K562 (cell line): ENCODE results near the gene MADCAM1. TPM values are rescaled to one million over a fixed set of nuclear protein-coding genes. Genes with fewer than 3 reads are reported as not detected.

Source experiments
- ATF7 ChIP-seq: fragments of 450-650 bp; IDR thresholded peaks from 2 replicates; pipeline ENCODE4 v1.7.1; 2014; ENCODE audit warnings: mild to moderate bottlenecking, moderate library complexity
- CCNT2 ChIP-seq: IDR thresholded peaks from 2 replicates; pipeline ENCODE4 v1.6.1; 2011; ENCODE audit warnings: borderline replicate concordance, low read depth, mild to moderate bottlenecking, moderate library complexity, mixed read lengths, low read length; ENCODE audit not compliant: insufficient read length; ENCODE audit errors: extremely low read depth
- CTCFL ChIP-seq: IDR thresholded peaks from 2 replicates; pipeline ENCODE4 v1.6.1; 2011; ENCODE audit warnings: borderline replicate concordance, low read depth, mild to moderate bottlenecking, moderate library complexity, low read length; ENCODE audit not compliant: insufficient read depth, poor library complexity, severe bottlenecking
- GABPB2 ChIP-seq: fragments of 250-450 bp; sonication (Bioruptor Pico); conservative IDR thresholded peaks from 2 replicates; pipeline ENCODE4 v1.5.1; 2021; ENCODE audit warnings: mild to moderate bottlenecking
- IFI16 ChIP-seq: fragments of 250-450 bp; sonication (Bioruptor Pico); IDR thresholded peaks from 2 replicates; pipeline ENCODE4 v2.1.2; 2022; ENCODE audit warnings: mild to moderate bottlenecking, inconsistent platforms
- LEF1 ChIP-seq: fragments of 450-650 bp; IDR thresholded peaks from 2 replicates; pipeline ENCODE4 v1.6.1; 2016; ENCODE audit warnings: mild to moderate bottlenecking
- MAZ ChIP-seq, 2 experiments: fragments of 450-650 bp in 1 of 2; sonication (generic) in 1 of 2; formaldehyde crosslinking; IDR thresholded peaks in 1 of 2; conservative IDR thresholded peaks in 1 of 2; 2 replicates each; pipeline versions ENCODE4 v1.4.0 to v1.5.0; 2020; ENCODE audit warnings: mild to moderate bottlenecking in 1 of 2, missing genetic modification reagents in 1 of 2
- REST ChIP-seq, 2 experiments: fragments of 450-650 bp; formaldehyde crosslinking in 1 of 2; IDR thresholded peaks; 2 replicates each; pipeline versions ENCODE4 v1.4.0 to v1.6.1; 2014 to 2020; ENCODE audit warnings: mild to moderate bottlenecking in 2 of 2, borderline replicate concordance in 1 of 2, low read depth in 1 of 2
- SAFB2 ChIP-seq: fragments of 200-400 bp; formaldehyde crosslinking; IDR thresholded peaks from 2 replicates; pipeline ENCODE4 v1.6.1; 2018; ENCODE audit warnings: borderline replicate concordance, low read length, low read depth, moderate library complexity; ENCODE audit not compliant: severe bottlenecking
- SFPQ ChIP-seq: fragments of 200-400 bp; formaldehyde crosslinking; IDR thresholded peaks from 2 replicates; pipeline ENCODE4 v1.6.1; 2017; ENCODE audit warnings: mild to moderate bottlenecking, low read depth, low read length, moderate library complexity
- SMARCE1 ChIP-seq: fragments of 450-650 bp; IDR thresholded peaks from 2 replicates; pipeline ENCODE4 v1.7.1; 2016; ENCODE audit warnings: mild to moderate bottlenecking
- TBP ChIP-seq: optimal IDR thresholded peaks from 2 replicates; pipeline ENCODE3; 2011; ENCODE audit warnings: low read depth, low read length, improper control_type of control experiment
- ZNF124 ChIP-seq: sonication (generic); formaldehyde crosslinking; IDR thresholded peaks from 2 replicates; pipeline ENCODE4 v1.8.1; 2022; ENCODE audit warnings: missing genetic modification reagents
- ZNF143 ChIP-seq: sonication (generic); formaldehyde crosslinking; IDR thresholded peaks from 2 replicates; pipeline ENCODE4 v1.9.0; 2022; ENCODE audit warnings: mild to moderate bottlenecking, missing genetic modification reagents
- ZNF551 ChIP-seq: fragments of 250-450 bp; sonication (Bioruptor Pico); IDR thresholded peaks from 2 replicates; pipeline ENCODE4 v1.5.0; 2021; ENCODE audit warnings: mild to moderate bottlenecking, moderate library complexity
- polyA plus RNA-seq, 8 experiments: library from polyadenylated mRNA; depleted of rRNA in 4 of 8; stranded (reverse) in 5 of 8; unstranded in 3 of 8; fragments of >200 nt; fragmentation: Nextera tagmentation in 2 of 8; fragmentation: Illumina TruSeq in 1 of 8; extraction: Ambion mirVana in 2 of 8; extraction: Trizol in 1 of 8; gene quantifications; 2 replicates each; pipeline versions ENCODE4 v1.2.1 to v1.2.3, GENCODE V29; 2011 to 2014; ENCODE audit warnings: inconsistent platforms in 1 of 8, missing spikeins in 1 of 8
- total RNA-seq, 7 experiments: library from RNA; depleted of rRNA in 6 of 7; stranded (reverse); fragments of >200 nt in 6 of 7; fragmentation: Illumina TruSeq in 2 of 7; extraction: Trizol in 2 of 7; gene quantifications; 2 replicates each; pipeline versions ENCODE4 v1.2.1 to v1.2.3, GENCODE V29; 2011 to 2021; ENCODE audit warnings: low replicate concordance in 1 of 7

MADCAM1 gene
- total and polyA plus RNA-seq, 9 of the 15 experiments (the other 6 are each of a cell fraction or from before 2014, with no cell fraction given): 0.09 to 0.36 (median 0.09) TPM; not detected in 6

- TF ChIP-seq SMARCE1: no peak
- TF ChIP-seq GABPB2: no peak
- TF ChIP-seq ZNF124 (CRISPR knock-in tag): no peak
- TF ChIP-seq TBP: no peak
- peak; percentile 38 to 48; a peak in 3 of 4 replicates for TF ChIP-seq MAZ (CRISPR knock-in tag; conservative IDR thresholded peaks at IDR 0.05 in 1 of 2, IDR thresholded peaks at IDR 0.05 in 1 of 2)
- TF ChIP-seq ATF7: peak; percentile 51; the same call in 1 of the 2 replicates
- no peak for TF ChIP-seq LEF1
- TF ChIP-seq ZNF143: no peak
- TF ChIP-seq CTCFL: no peak
- no peak for TF ChIP-seq ZNF551
- TF ChIP-seq CCNT2: no peak
- TF ChIP-seq REST (IDR thresholded peaks at IDR 0.05; ENCODE audit: borderline replicate concordance): no peak; the same call in 1 of the 2 replicates
- no peak for TF ChIP-seq REST (CRISPR knock-in tag; IDR thresholded peaks at IDR 0.05; ENCODE audit: low read depth)
- no peak for TF ChIP-seq IFI16 (CRISPR knock-in tag)
- no peak for TF ChIP-seq SAFB2
- no peak for TF ChIP-seq SFPQ
Observed at GRCh38 chr19:495402-496111, 729 bp upstream of the MADCAM1 start (continued).
